ENCODE data around the gene ALDOB.

DNA sequence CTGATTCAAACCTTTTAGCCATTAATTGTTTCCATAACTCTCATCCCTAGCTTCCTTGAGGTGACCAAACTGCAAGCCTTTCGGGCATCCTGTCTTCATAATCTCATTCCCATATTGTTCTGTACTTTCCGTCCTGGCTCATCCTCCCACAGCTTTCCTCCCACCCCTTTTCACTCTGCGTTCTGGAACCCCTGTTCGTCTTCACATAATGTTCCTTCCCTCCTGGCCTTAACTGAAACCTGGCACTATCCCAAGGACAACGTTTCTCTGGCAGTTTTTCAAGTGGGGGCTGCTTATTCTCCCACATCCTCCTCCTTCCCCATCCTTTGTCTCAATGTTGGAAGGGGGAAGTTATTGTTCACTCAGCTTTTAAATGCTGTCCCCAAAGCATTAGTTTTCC, 35.5 kb downstream of the ALDOB start:
- TF ChIP-seq EZH2 (IDR thresholded peaks at IDR 0.05; ENCODE audit: borderline replicate concordance, low read depth, low read length, severe bottlenecking) (no peak), POLR2A (IDR thresholded peaks at IDR 0.05; ENCODE audit: low read depth, low read length) (no peak), JUN (IDR thresholded peaks at IDR 0.05; ENCODE audit: borderline replicate concordance, insufficient read depth, insufficient read length, low read depth) (no peak), POLR2AphosphoS5 (IDR thresholded peaks at IDR 0.05; ENCODE audit: insufficient read depth, low read depth, low read length) (no peak), GATA2 (IDR thresholded peaks at IDR 0.05; ENCODE audit: insufficient read depth, insufficient read length, low read depth, low read length) (no peak), MYC (IDR thresholded peaks at IDR 0.05; ENCODE audit: low read depth, low read length) (no peak)
- TF ChIP-seq, protein P1, sequence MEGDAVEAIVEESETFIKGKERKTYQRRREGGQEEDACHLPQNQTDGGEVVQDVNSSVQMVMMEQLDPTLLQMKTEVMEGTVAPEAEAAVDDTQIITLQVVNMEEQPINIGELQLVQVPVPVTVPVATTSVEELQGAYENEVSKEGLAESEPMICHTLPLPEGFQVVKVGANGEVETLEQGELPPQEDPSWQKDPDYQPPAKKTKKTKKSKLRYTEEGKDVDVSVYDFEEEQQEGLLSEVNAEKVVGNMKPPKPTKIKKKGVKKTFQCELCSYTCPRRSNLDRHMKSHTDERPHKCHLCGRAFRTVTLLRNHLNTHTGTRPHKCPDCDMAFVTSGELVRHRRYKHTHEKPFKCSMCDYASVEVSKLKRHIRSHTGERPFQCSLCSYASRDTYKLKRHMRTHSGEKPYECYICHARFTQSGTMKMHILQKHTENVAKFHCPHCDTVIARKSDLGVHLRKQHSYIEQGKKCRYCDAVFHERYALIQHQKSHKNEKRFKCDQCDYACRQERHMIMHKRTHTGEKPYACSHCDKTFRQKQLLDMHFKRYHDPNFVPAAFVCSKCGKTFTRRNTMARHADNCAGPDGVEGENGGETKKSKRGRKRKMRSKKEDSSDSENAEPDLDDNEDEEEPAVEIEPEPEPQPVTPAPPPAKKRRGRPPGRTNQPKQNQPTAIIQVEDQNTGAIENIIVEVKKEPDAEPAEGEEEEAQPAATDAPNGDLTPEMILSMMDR (IDR thresholded peaks at IDR 0.05; ENCODE audit: extremely low read depth in 1 of 2, insufficient read depth in 1 of 2, low read depth in 1 of 2, low read length in 2 of 2) = no peak
- TF ChIP-seq, protein P2, sequence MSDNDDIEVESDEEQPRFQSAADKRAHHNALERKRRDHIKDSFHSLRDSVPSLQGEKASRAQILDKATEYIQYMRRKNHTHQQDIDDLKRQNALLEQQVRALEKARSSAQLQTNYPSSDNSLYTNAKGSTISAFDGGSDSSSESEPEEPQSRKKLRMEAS (IDR thresholded peaks at IDR 0.05; ENCODE audit: insufficient read depth, insufficient read length) = no peak
